Measurements from ENCODE around the gene TBCB. TPM values are rescaled to one million over a fixed set of nuclear protein-coding genes. Genes with fewer than 3 reads are reported as not detected.

The TBCB gene
- total RNA-seq, 2 donors from 2014 or later, result 86.2 to 86.8 TPM

GRCh38 chr19:36090910-36091695, 24.2 kb upstream of the TBCB start:
- H3K36me3 Mint-ChIP-seq (ENCODE audit: insufficient read depth in 2 of 2), result peaks cover 9% of the 10 kb centered on the region in 2 donors

GRCh38 chr19:36092566-36092965, 22.7 kb upstream of the TBCB start:
- ATAC-seq (replicated peaks in 1 of 2) (peak; percentile 2 to 8), DNase-seq (no peak)
- Mint-ChIP-seq H3K4me3 (peak overlapping the region; percentile 52 to 69), H3K27ac (peak overlapping the region; percentile 63), H3K36me3 (ENCODE audit: insufficient read depth in 2 of 2) (peaks cover 12 to 15% of the 10 kb centered on the region in 2 donors), H3K27me3 (ENCODE audit: low read depth) (no peaks in the 10 kb centered on the region), H3K4me1 (ENCODE audit: low read depth) (peaks cover 17% of the 10 kb centered on the region), H3K9me3 (no peaks in the 10 kb centered on the region)

More at GRCh38 chr19:36090910-36091695, 24.2 kb upstream of the TBCB start:
- Mint-ChIP-seq H3K27ac (no peak overlapping the region), H3K27me3 (ENCODE audit: low read depth) (no peaks in the 10 kb centered on the region), H3K4me3 (no peak overlapping the region), H3K4me1 (ENCODE audit: low read depth) (peaks cover 17% of the 10 kb centered on the region), H3K9me3 (no peaks in the 10 kb centered on the region)
- DNase-seq (no peak), ATAC-seq (replicated peaks in 1 of 2) (no peak)

- peaks cover 12 to 15% of the 10 kb centered on the region in 2 donors for H3K36me3 Mint-ChIP-seq (ENCODE audit: insufficient read depth in 2 of 2)
- peak overlapping the region; percentile 52 to 69 for H3K4me3 Mint-ChIP-seq
- DNase-seq (peak; percentile 26 to 30), ATAC-seq (replicated peaks in 1 of 2) (peak; percentile 79 to 87)
- no peaks in the 10 kb centered on the region for H3K27me3 Mint-ChIP-seq (ENCODE audit: low read depth)
- peaks cover 17% of the 10 kb centered on the region for H3K4me1 Mint-ChIP-seq (ENCODE audit: low read depth)
- no peaks in the 10 kb centered on the region for H3K9me3 Mint-ChIP-seq
- H3K27ac Mint-ChIP-seq, result peak overlapping the region; percentile 18
Observed at GRCh38 chr19:36093146-36093662, 22.1 kb upstream of the TBCB start.

GRCh38 chr19:36093687-36094086, 21.6 kb upstream of the TBCB start:
- Mint-ChIP-seq H3K27ac (peak overlapping the region; percentile 18), H3K9me3 (no peaks in the 10 kb centered on the region), H3K4me3 (peak overlapping the region in 1 of 2 donors; percentile 21), H3K4me1 (ENCODE audit: low read depth) (peaks cover 17% of the 10 kb centered on the region), H3K36me3 (ENCODE audit: insufficient read depth in 2 of 2) (peaks cover 12 to 17% of the 10 kb centered on the region in 2 donors), H3K27me3 (ENCODE audit: low read depth) (no peaks in the 10 kb centered on the region)
- DNase-seq, result no peak
- peak in 1 of 2 donors; percentile 33 for ATAC-seq (replicated peaks in 1 of 2)

GRCh38 chr19:36097036-36097435, 18.2 kb upstream of the TBCB start:
- no peaks in the 10 kb centered on the region for H3K9me3 Mint-ChIP-seq
- H3K27ac Mint-ChIP-seq, result no peak overlapping the region
- no peak for DNase-seq
- no peak for ATAC-seq (replicated peaks in 1 of 2)
- no peaks in the 10 kb centered on the region for H3K27me3 Mint-ChIP-seq (ENCODE audit: low read depth)
- peaks cover 17% of the 10 kb centered on the region for H3K4me1 Mint-ChIP-seq (ENCODE audit: low read depth)
- H3K4me3 Mint-ChIP-seq, result no peak overlapping the region
- H3K36me3 Mint-ChIP-seq (ENCODE audit: insufficient read depth in 2 of 2), result peaks cover 12 to 17% of the 10 kb centered on the region in 2 donors

GRCh38 chr19:36099166-36099785, 16.0 kb upstream of the TBCB start:
- Mint-ChIP-seq H3K27me3 (ENCODE audit: low read depth) (no peaks in the 10 kb centered on the region), H3K4me1 (ENCODE audit: low read depth) (no peaks in the 10 kb centered on the region), H3K9me3 (no peaks in the 10 kb centered on the region), H3K4me3 (no peak overlapping the region), H3K36me3 (ENCODE audit: insufficient read depth in 2 of 2) (peaks cover 5 to 8% of the 10 kb centered on the region in 2 donors), H3K27ac (no peak overlapping the region)
- ATAC-seq (replicated peaks in 1 of 2), result no peak
- no peak for DNase-seq

- Mint-ChIP-seq H3K27me3 (ENCODE audit: low read depth) (no peaks in the 10 kb centered on the region), H3K4me3 (no peak overlapping the region), H3K9me3 (no peaks in the 10 kb centered on the region), H3K36me3 (ENCODE audit: insufficient read depth in 2 of 2) (peaks cover 3 to 8% of the 10 kb centered on the region in 2 donors), H3K27ac (no peak overlapping the region), H3K4me1 (ENCODE audit: low read depth) (no peaks in the 10 kb centered on the region)
- DNase-seq (no peak), ATAC-seq (replicated peaks in 1 of 2) (no peak)
Observed at GRCh38 chr19:36100476-36100875, 14.8 kb upstream of the TBCB start.

GRCh38 chr19:36101550-36102327, 13.5 kb upstream of the TBCB start:
- no peak overlapping the region for H3K27ac Mint-ChIP-seq
- ATAC-seq (replicated peaks in 1 of 2), result no peak
- no peaks in the 10 kb centered on the region for H3K4me1 Mint-ChIP-seq (ENCODE audit: low read depth)
- DNase-seq, result no peak
- no peak overlapping the region for H3K4me3 Mint-ChIP-seq
- H3K36me3 Mint-ChIP-seq (ENCODE audit: insufficient read depth in 2 of 2), result peaks cover 3 to 7% of the 10 kb centered on the region in 2 donors
- no peaks in the 10 kb centered on the region for H3K9me3 Mint-ChIP-seq
- no peaks in the 10 kb centered on the region for H3K27me3 Mint-ChIP-seq (ENCODE audit: low read depth)

- Mint-ChIP-seq H3K4me1 (ENCODE audit: low read depth) (no peaks in the 10 kb centered on the region), H3K9me3 (no peaks in the 10 kb centered on the region), H3K36me3 (ENCODE audit: insufficient read depth in 2 of 2) (peaks cover 0 to 2% of the 10 kb centered on the region in 2 donors), H3K27me3 (ENCODE audit: low read depth) (no peaks in the 10 kb centered on the region), H3K27ac (no peak overlapping the region), H3K4me3 (no peak overlapping the region)
- DNase-seq (no peak), ATAC-seq (replicated peaks in 1 of 2) (no peak)
Observed at GRCh38 chr19:36103040-36103626, 12.1 kb upstream of the TBCB start.

GRCh38 chr19:36103842-36104552, 11.3 kb upstream of the TBCB start:
- Mint-ChIP-seq H3K4me1 (ENCODE audit: low read depth) (no peaks in the 10 kb centered on the region), H3K4me3 (no peak overlapping the region), H3K27me3 (ENCODE audit: low read depth) (no peaks in the 10 kb centered on the region), H3K27ac (no peak overlapping the region), H3K36me3 (ENCODE audit: insufficient read depth in 2 of 2) (no peaks in the 10 kb centered on the region), H3K9me3 (no peaks in the 10 kb centered on the region)
- no peak for DNase-seq
- no peak for ATAC-seq (replicated peaks in 1 of 2)

- no peak overlapping the region for H3K27ac Mint-ChIP-seq
- no peaks in the 10 kb centered on the region for H3K27me3 Mint-ChIP-seq (ENCODE audit: low read depth)
- ATAC-seq (replicated peaks in 1 of 2) (no peak), DNase-seq (no peak)
- H3K36me3 Mint-ChIP-seq (ENCODE audit: insufficient read depth in 2 of 2), result peaks cover 0 to under 1% of the 10 kb centered on the region in 2 donors
- H3K4me1 Mint-ChIP-seq (ENCODE audit: low read depth), result no peaks in the 10 kb centered on the region
- H3K4me3 Mint-ChIP-seq, result no peak overlapping the region
- no peaks in the 10 kb centered on the region for H3K9me3 Mint-ChIP-seq
Observed at GRCh38 chr19:36106441-36106840, 8.8 kb upstream of the TBCB start.

- no peak overlapping the region for H3K27ac Mint-ChIP-seq
- ATAC-seq (replicated peaks in 1 of 2), result no peak
- no peaks in the 10 kb centered on the region for H3K4me1 Mint-ChIP-seq (ENCODE audit: low read depth)
- no peaks in the 10 kb centered on the region for H3K9me3 Mint-ChIP-seq
- peaks cover 0 to 2% of the 10 kb centered on the region in 2 donors for H3K36me3 Mint-ChIP-seq (ENCODE audit: insufficient read depth in 2 of 2)
- H3K27me3 Mint-ChIP-seq (ENCODE audit: low read depth), result no peaks in the 10 kb centered on the region
- DNase-seq, result no peak
- no peak overlapping the region for H3K4me3 Mint-ChIP-seq
Observed at GRCh38 chr19:36106991-36107390, 8.3 kb upstream of the TBCB start.
